SK-N-SH treated with all-trans-retinoic acid at 6 μM for 48 hours (cell line): Measurements from ENCODE around the gene MVB12B.

Experiments
- ATAC-seq: fragments of 200-7000 bp; cut with Tn5 transposase; 3 replicates; pipeline ENCODE4 v1.9.1; 2020; ENCODE audit warnings: mild to moderate bottlenecking, moderate library complexity
- ARNTL ChIP-seq: fragments of 450-650 bp; formaldehyde crosslinking; IDR thresholded peaks from 2 replicates; pipeline ENCODE4 v1.5.0; 2020; ENCODE audit warnings: low read depth, mild to moderate bottlenecking, moderate library complexity, borderline replicate concordance
- BACH2 ChIP-seq: fragments of 250-450 bp; sonication (Bioruptor Pico); IDR thresholded peaks from 2 replicates; pipeline ENCODE4 v1.9.0; 2021; ENCODE audit warnings: mild to moderate bottlenecking, borderline replicate concordance
- CREB5 ChIP-seq: fragments of 250-450 bp; sonication (Bioruptor Pico); IDR thresholded peaks from 2 replicates; pipeline ENCODE4 v1.5.1; 2020; ENCODE audit warnings: low read depth, mild to moderate bottlenecking, moderate library complexity
- CSDC2 ChIP-seq: fragments of 250-450 bp; sonication (Bioruptor Pico); IDR thresholded peaks from 2 replicates; pipeline ENCODE4 v1.5.0; 2020; ENCODE audit warnings: mild to moderate bottlenecking, moderate library complexity
- CSRNP3 ChIP-seq: fragments of 250-450 bp; sonication (Bioruptor Pico); IDR thresholded peaks from 2 replicates; pipeline ENCODE4 v1.5.1; 2021; ENCODE audit warnings: mild to moderate bottlenecking, moderate library complexity
- ESRRG ChIP-seq: fragments of 250-450 bp; sonication (Bioruptor Pico); IDR thresholded peaks from 2 replicates; pipeline ENCODE4 v1.6.1; 2021; ENCODE audit warnings: mild to moderate bottlenecking
- GLIS3 ChIP-seq: fragments of 250-450 bp; sonication (Bioruptor Pico); IDR thresholded peaks from 2 replicates; pipeline ENCODE4 v1.5.0; 2020; ENCODE audit warnings: mild to moderate bottlenecking, moderate library complexity
- ISL1 ChIP-seq: fragments of 250-450 bp; sonication (Bioruptor Pico); IDR thresholded peaks from 2 replicates; pipeline ENCODE4 v2.1.2; 2022; ENCODE audit warnings: mild to moderate bottlenecking, moderate library complexity
- OSR1 ChIP-seq: fragments of 250-450 bp; sonication (Bioruptor Pico); IDR thresholded peaks from 2 replicates; pipeline ENCODE4 v1.8.0; 2022; ENCODE audit warnings: moderate library complexity, mild to moderate bottlenecking, inconsistent platforms
- POU6F1 ChIP-seq: fragments of 250-450 bp; sonication (Bioruptor Pico); IDR thresholded peaks from 2 replicates; pipeline ENCODE4 v1.8.0; 2021; ENCODE audit warnings: low read depth, mild to moderate bottlenecking, moderate library complexity, borderline replicate concordance
- PPARA ChIP-seq: fragments of 250-450 bp; sonication (Bioruptor Pico); IDR thresholded peaks from 2 replicates; pipeline ENCODE4 v1.5.0; 2020; ENCODE audit warnings: mild to moderate bottlenecking, borderline replicate concordance
- RARB ChIP-seq: fragments of 250-450 bp; sonication (Bioruptor Pico); IDR thresholded peaks from 2 replicates; pipeline ENCODE4 v1.8.0; 2021; ENCODE audit warnings: mild to moderate bottlenecking, moderate library complexity
- SNAI2 ChIP-seq: fragments of 250-450 bp; sonication (Bioruptor Pico); IDR thresholded peaks from 2 replicates; pipeline ENCODE4 v1.5.0; 2020; ENCODE audit warnings: mild to moderate bottlenecking, moderate library complexity
- TCF4 ChIP-seq: fragments of 250-450 bp; sonication (Bioruptor Pico); IDR thresholded peaks from 2 replicates; pipeline ENCODE4 v1.8.0; 2021; ENCODE audit warnings: mild to moderate bottlenecking, moderate library complexity, borderline replicate concordance
- TSHZ2 ChIP-seq: fragments of 250-450 bp; sonication (Bioruptor Pico); IDR thresholded peaks from 2 replicates; pipeline ENCODE4 v1.5.0; 2020; ENCODE audit warnings: mild to moderate bottlenecking, moderate library complexity
- ZC3H10 ChIP-seq: fragments of 250-450 bp; sonication (Bioruptor Pico); IDR thresholded peaks from 2 replicates; pipeline ENCODE4 v1.5.1; 2021; ENCODE audit warnings: mild to moderate bottlenecking, moderate library complexity
- ZFP3 ChIP-seq: fragments of 250-450 bp; sonication (Bioruptor Pico); IDR thresholded peaks from 2 replicates; pipeline ENCODE4 v1.5.0; 2020; ENCODE audit warnings: mild to moderate bottlenecking, moderate library complexity
- ZFP30 ChIP-seq: fragments of 450-650 bp; formaldehyde crosslinking; IDR thresholded peaks from 2 replicates; pipeline ENCODE4 v1.5.0; 2022; ENCODE audit warnings: mild to moderate bottlenecking, moderate library complexity
- ZNF565 ChIP-seq: fragments of 450-650 bp; formaldehyde crosslinking; conservative IDR thresholded peaks from 2 replicates; pipeline ENCODE4 v1.5.0; 2020; ENCODE audit warnings: low read depth, mild to moderate bottlenecking, moderate library complexity
- ZNF70 ChIP-seq: fragments of 450-650 bp; formaldehyde crosslinking; IDR thresholded peaks from 2 replicates; pipeline ENCODE4 v1.5.0; 2020; ENCODE audit warnings: mild to moderate bottlenecking, moderate library complexity
- ZNF8 ChIP-seq: fragments of 450-650 bp; formaldehyde crosslinking; IDR thresholded peaks from 2 replicates; pipeline ENCODE4 v1.5.0; 2020; ENCODE audit warnings: mild to moderate bottlenecking, moderate library complexity

Gene MVB12B

GRCh38 chr9:126440940-126441339, 114.3 kb downstream of the MVB12B start:
- TF ChIP-seq ZC3H10 (CRISPR knock-in tag) (no peak), POU6F1 (CRISPR knock-in tag) (no peak), BACH2 (CRISPR knock-in tag) (no peak), TCF4 (CRISPR knock-in tag) (no peak), CSDC2 (CRISPR knock-in tag) (no peak), ISL1 (no peak), ZFP30 (no peak), PPARA (no peak)
- no peak for ATAC-seq

GRCh38 chr9:126442636-126443035, 116.0 kb downstream of the MVB12B start:
- no peak for ATAC-seq
- TF ChIP-seq ISL1 (no peak), ZNF8 (CRISPR knock-in tag) (no peak), CSDC2 (CRISPR knock-in tag) (no peak), ZFP3 (CRISPR knock-in tag) (no peak), CSRNP3 (CRISPR knock-in tag) (no peak), RARB (CRISPR knock-in tag) (no peak), TCF4 (CRISPR knock-in tag) (no peak), ESRRG (no peak), SNAI2 (CRISPR knock-in tag) (no peak), GLIS3 (CRISPR knock-in tag) (no peak)

GRCh38 chr9:126443144-126443543, 116.5 kb downstream of the MVB12B start:
- no peak for ATAC-seq
- TF ChIP-seq CREB5, result no peak
- no peak for TF ChIP-seq TSHZ2
- no peak for TF ChIP-seq ZFP3 (CRISPR knock-in tag)
- TF ChIP-seq RARB (CRISPR knock-in tag), result no peak
- TF ChIP-seq CSDC2 (CRISPR knock-in tag), result no peak
- TF ChIP-seq ISL1, result no peak
- TF ChIP-seq POU6F1 (CRISPR knock-in tag), result no peak
- no peak for TF ChIP-seq ZNF565
- TF ChIP-seq BACH2 (CRISPR knock-in tag), result no peak
- TF ChIP-seq GLIS3 (CRISPR knock-in tag), result no peak
- TF ChIP-seq SNAI2 (CRISPR knock-in tag), result no peak

- ATAC-seq, result no peak
- TF ChIP-seq BACH2 (CRISPR knock-in tag), result no peak
- TF ChIP-seq OSR1 (CRISPR knock-in tag), result no peak
- no peak for TF ChIP-seq ARNTL (CRISPR knock-in tag)
- TF ChIP-seq POU6F1 (CRISPR knock-in tag), result no peak
- no peak for TF ChIP-seq CSRNP3 (CRISPR knock-in tag)
- TF ChIP-seq ZNF70 (CRISPR knock-in tag), result no peak
- no peak for TF ChIP-seq TCF4 (CRISPR knock-in tag)
- no peak for TF ChIP-seq SNAI2 (CRISPR knock-in tag)
- TF ChIP-seq ZC3H10 (CRISPR knock-in tag), result no peak
- no peak for TF ChIP-seq CSDC2 (CRISPR knock-in tag)
- TF ChIP-seq ZFP30, result no peak
These were observed 121.5 kb downstream of the MVB12B start for GRCh38 chr9:126448136-126448535.
